Subcutaneous adipose tissue (tissue), 4 donors: Measurements from ENCODE around the gene RIC8B. TPM values are rescaled to one million over a fixed set of nuclear protein-coding genes. Genes with fewer than 3 reads are reported as not detected.

ENCODE experiments used
- CTCF ChIP-seq: fragments of 450-650 bp; IDR thresholded peaks from one replicate; pipeline ENCODE4 v1.5.1; 2016; ENCODE audit warnings: low read depth, mild to moderate bottlenecking, control low read depth, antibody characterized with exemption, moderate library complexity
- total RNA-seq, 4 donors: library from RNA; depleted of rRNA; stranded (reverse); fragments of >200 nt; gene quantifications; one replicate each; pipeline ENCODE4 v1.1.0, GENCODE V29; 2016

The RIC8B gene
- total RNA-seq, 4 donors from 2014 or later = 16.4 to 21.4 (median 17.1) TPM

GRCh38 chr12:106771425-106771824, 3.1 kb upstream of the RIC8B start:
- TF ChIP-seq CTCF = no peak

- no peak for TF ChIP-seq CTCF
These were observed 1.0 kb upstream of the RIC8B start for GRCh38 chr12:106773286-106774004.

GRCh38 chr12:106774808-106775524, 484 bp downstream of the RIC8B start:
- no peak for TF ChIP-seq CTCF

GRCh38 chr12:106776897-106777296, 2.4 kb downstream of the RIC8B start:
- no peak for TF ChIP-seq CTCF

GRCh38 chr12:106780010-106780631, 5.6 kb downstream of the RIC8B start:
- no peak for TF ChIP-seq CTCF

GRCh38 chr12:106782619-106783018, 8.1 kb downstream of the RIC8B start:
- no peak for TF ChIP-seq CTCF

GRCh38 chr12:106783515-106783914, 9.0 kb downstream of the RIC8B start:
- no peak for TF ChIP-seq CTCF
